ENCODE data around the gene RFX3. TPM values are rescaled to one million over a fixed set of nuclear protein-coding genes. Genes with fewer than 3 reads are reported as not detected.

RFX3 gene
- total RNA-seq, 1 donor = 3.1 TPM

GRCh38 chr9:3189113-3189861 is 336.5 kb downstream of the RFX3 start:
- DNase-seq (ENCODE audit: low read depth) = no peak
- no peak for TF ChIP-seq CTCF (IDR thresholded peaks at IDR 0.05; ENCODE audit: insufficient read depth, low read length)

GRCh38 chr9:3186751-3187150 is 339.1 kb downstream of the RFX3 start:
- no peak for DNase-seq (ENCODE audit: low read depth)
- no peak overlapping the region for H3K4me3 ChIP-seq (ENCODE audit: low read depth, low read length)
- no peak for TF ChIP-seq CTCF (IDR thresholded peaks at IDR 0.05; ENCODE audit: insufficient read depth, low read length)

More at GRCh38 chr9:3189113-3189861, 336.5 kb downstream of the RFX3 start:
- H3K4me3 ChIP-seq (ENCODE audit: low read depth, low read length) = no peak overlapping the region

GRCh38 chr9:3181049-3181953 is 344.5 kb downstream of the RFX3 start:
- peak overlapping the region; percentile 5 for H3K4me3 ChIP-seq (ENCODE audit: low read depth, low read length)
- peak; percentile 7 for DNase-seq (ENCODE audit: low read depth)
- peak; percentile 13 for TF ChIP-seq CTCF (IDR thresholded peaks at IDR 0.05; ENCODE audit: insufficient read depth, low read length)

- no peak for TF ChIP-seq CTCF (IDR thresholded peaks at IDR 0.05; ENCODE audit: insufficient read depth, low read length)
- no peak for DNase-seq (ENCODE audit: low read depth)
- no peak overlapping the region for H3K4me3 ChIP-seq (ENCODE audit: low read depth, low read length)
Observed at GRCh38 chr9:3180696-3181048, 345.1 kb downstream of the RFX3 start.

- TF ChIP-seq CTCF (IDR thresholded peaks at IDR 0.05; ENCODE audit: insufficient read depth, low read length) = no peak
- DNase-seq (ENCODE audit: low read depth) = peak; percentile 20
- H3K4me3 ChIP-seq (ENCODE audit: low read depth, low read length) = no peak overlapping the region
Observed at GRCh38 chr9:3179711-3180110, 346.1 kb downstream of the RFX3 start.

- no peak for TF ChIP-seq CTCF (IDR thresholded peaks at IDR 0.05; ENCODE audit: insufficient read depth, low read length)
- peak; percentile 11 for DNase-seq (ENCODE audit: low read depth)
- no peak overlapping the region for H3K4me3 ChIP-seq (ENCODE audit: low read depth, low read length)
Observed at GRCh38 chr9:3177936-3178335, 347.9 kb downstream of the RFX3 start.
